Stimulated activated CD8-positive, alpha-beta memory T cell treated with anti-CD3 and anti-CD28 coated beads, Interleukin-12 subunit alpha, Interleukin-12 subunit beta, amount 100 ng/mL, for 1 hour (primary cell): ENCODE data around the gene ZNF746.
"Not testable (repeated sequence)": the region's sequence is repeated elsewhere in the genome, so short reads cannot be mapped to it uniquely, and the experiment has no call there.

Source experiments
- DNase-seq: peaks from one replicate; pipeline ENCODE4 v3.0.0-alpha.2; 2020; ENCODE audit warnings: low read depth

The ZNF746 gene

GRCh38 chr7:149459540-149460452 lies 37.8 kb downstream of the ZNF746 start:
- DNase-seq: no peak

GRCh38 chr7:149459201-149459539 lies 38.4 kb downstream of the ZNF746 start:
- DNase-seq: no peak

GRCh38 chr7:149458235-149458634 lies 39.4 kb downstream of the ZNF746 start:
- DNase-seq: no peak

- DNase-seq: no peak
Observed at GRCh38 chr7:149457766-149458165, 39.8 kb downstream of the ZNF746 start.

GRCh38 chr7:149456506-149457421 lies 40.8 kb downstream of the ZNF746 start:
- DNase-seq: no peak

GRCh38 chr7:149455175-149455950 lies 42.2 kb downstream of the ZNF746 start:
- no peak for DNase-seq

GRCh38 chr7:149454750-149455149 lies 42.9 kb downstream of the ZNF746 start:
- DNase-seq: no peak

- no peak for DNase-seq
Observed at GRCh38 chr7:149454006-149454405, 43.6 kb downstream of the ZNF746 start.

- no peak for DNase-seq
Observed at GRCh38 chr7:149450821-149451220, 46.8 kb downstream of the ZNF746 start.

GRCh38 chr7:149449897-149450296 lies 47.7 kb downstream of the ZNF746 start:
- no peak for DNase-seq

GRCh38 chr7:149448961-149449360 lies 48.6 kb downstream of the ZNF746 start:
- DNase-seq: no peak

GRCh38 chr7:149446026-149446425 lies 51.6 kb downstream of the ZNF746 start:
- not testable (repeated sequence) for DNase-seq

GRCh38 chr7:149444287-149444686 lies 53.3 kb downstream of the ZNF746 start:
- DNase-seq: no peak

- DNase-seq: no peak
Observed at GRCh38 chr7:149443523-149443922, 54.1 kb downstream of the ZNF746 start.

GRCh38 chr7:149442924-149443323 lies 54.7 kb downstream of the ZNF746 start:
- DNase-seq: no peak

- DNase-seq: no peak
Observed at GRCh38 chr7:149440222-149440621, 57.4 kb downstream of the ZNF746 start.

- DNase-seq: no peak
Observed at GRCh38 chr7:149436358-149436757, 61.3 kb downstream of the ZNF746 start.

- DNase-seq: no peak
Observed at GRCh38 chr7:149433124-149433523, 64.5 kb downstream of the ZNF746 start.

GRCh38 chr7:149432121-149432691 lies 65.4 kb downstream of the ZNF746 start:
- no peak for DNase-seq

- no peak for DNase-seq
Observed at GRCh38 chr7:149431486-149432120, 66.0 kb downstream of the ZNF746 start.

- no peak for DNase-seq
Observed at GRCh38 chr7:149430192-149430591, 67.4 kb downstream of the ZNF746 start.
